ENCODE measurements around the gene TCEA3.

GRCh38 chr1:23471473-23472075 is 47.0 kb upstream of the TCEA3 start:
- no peak for TF ChIP-seq EZH2 (IDR thresholded peaks at IDR 0.05; ENCODE audit: borderline replicate concordance, low read length)
- no peak for TF ChIP-seq CTCF (conservative IDR thresholded peaks at IDR 0.05 in 1 of 2, IDR thresholded peaks at IDR 0.05 in 1 of 2; ENCODE audit: extremely low read depth in 1 of 2, insufficient read depth in 1 of 2, low read depth in 1 of 2, low read length in 2 of 2)
